ENCODE results near the gene ATXN1. TPM values are rescaled to one million over a fixed set of nuclear protein-coding genes. Genes with fewer than 3 reads are reported as not detected.

ATXN1 gene
- total and polyA plus RNA-seq, 2 of the 8 experiments (the other 6 are each of a cell fraction or from before 2014, with no cell fraction given) = 1.6 to 4.0 TPM

GRCh38 chr6:16521528-16521927 lies 239.7 kb downstream of the ATXN1 start (continued):
- TF ChIP-seq USF2 (IDR thresholded peaks at IDR 0.05; ENCODE audit: low read length) = no peak
- TF ChIP-seq ZNF274 (IDR thresholded peaks at IDR 0.05; ENCODE audit: borderline replicate concordance, extremely low read depth, low read length) = no peak
- TF ChIP-seq MAFK (IDR thresholded peaks at IDR 0.05; ENCODE audit: low read depth, low read length) = no peak
- no peak for TF ChIP-seq SP2 (IDR thresholded peaks at IDR 0.05; ENCODE audit: low read length)
- no peak for TF ChIP-seq MAX (IDR thresholded peaks at IDR 0.05)
- TF ChIP-seq KDM1A (IDR thresholded peaks at IDR 0.05; ENCODE audit: borderline replicate concordance, low read length) = no peak
- no peak for TF ChIP-seq BACH1 (IDR thresholded peaks at IDR 0.05; ENCODE audit: low read length)
- TF ChIP-seq HDAC6 (IDR thresholded peaks at IDR 0.05; ENCODE audit: low read depth, low read length) = no peak
- TF ChIP-seq SP1 (IDR thresholded peaks at IDR 0.05; ENCODE audit: low read depth, low read length) = no peak
